Measurements from ENCODE around the gene KAT7. TPM values are rescaled to one million over a fixed set of nuclear protein-coding genes. Genes with fewer than 3 reads are reported as not detected.
A peak's percentile ranks its signal among the peaks of the same experiment; 100 is the strongest.

The KAT7 gene
- total and polyA plus RNA-seq, 2 of the 8 experiments (the other 6 are each of a cell fraction or from before 2014, with no cell fraction given): 90.9 to 139 TPM

DNA sequence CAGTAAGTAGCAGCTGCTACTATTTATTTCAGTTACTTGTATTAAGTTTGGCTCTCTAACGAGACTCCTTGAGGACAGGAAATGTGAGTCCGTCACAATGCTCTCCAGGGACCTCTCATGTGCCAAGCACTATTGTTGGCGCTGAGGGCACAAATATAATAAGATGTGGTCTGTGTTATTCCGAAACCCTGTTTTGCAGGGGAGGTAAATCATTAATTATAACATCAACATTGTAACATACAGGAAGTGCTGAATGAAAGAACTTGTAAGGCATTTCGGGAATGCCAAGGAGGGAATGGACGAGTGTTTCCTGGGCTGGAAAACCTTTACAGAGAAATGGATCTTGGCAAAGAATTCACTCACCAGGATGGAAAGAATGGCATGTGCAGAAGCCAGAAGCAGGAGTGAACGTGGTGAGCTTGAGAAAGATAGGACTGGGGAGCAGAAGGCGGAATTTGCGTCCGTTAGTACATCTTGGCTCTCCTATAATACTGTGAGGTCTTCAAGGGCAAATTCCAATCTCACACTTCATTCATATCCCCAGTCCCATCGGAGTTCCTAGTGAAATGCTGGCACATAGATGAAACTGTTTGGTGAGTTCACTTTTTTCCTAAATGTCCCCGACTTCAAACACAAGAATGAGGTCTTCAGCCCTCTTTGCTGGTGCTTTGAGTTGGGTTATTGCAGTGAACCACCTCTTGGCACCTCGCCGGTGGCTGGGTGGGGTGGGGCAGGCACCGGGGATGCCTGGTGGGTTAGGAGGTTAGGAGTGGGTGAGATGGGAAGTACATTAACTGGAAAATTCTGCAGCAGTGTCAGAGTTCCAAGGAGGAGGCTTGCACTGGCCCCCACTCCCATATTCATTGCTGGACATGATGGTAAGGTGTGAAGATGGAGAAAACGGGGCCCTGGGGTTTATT, 47.9 kb downstream of the KAT7 start:
- H3K4ac ChIP-seq (replicated peaks; ENCODE audit: insufficient read length, low read depth, low read length): no peak overlapping the region
- H2BK15ac ChIP-seq (ENCODE audit: low read length): no peak overlapping the region
- no peak overlapping the region for H3K14ac ChIP-seq (ENCODE audit: insufficient read length)
- no peaks in the 10 kb centered on the region for H3K27me3 ChIP-seq (replicated peaks in 1 of 4; ENCODE audit: control insufficient read depth in 3 of 4, extremely low read depth in 1 of 4, insufficient read depth in 3 of 4, low read length in 3 of 4)
- no peak overlapping the region for H2AK5ac ChIP-seq (ENCODE audit: low read depth, low read length)
- H4K5ac ChIP-seq (ENCODE audit: insufficient read length, low read depth, low read length): no peak overlapping the region
- DNase-seq (ENCODE audit: low read depth in 1 of 2, low spot score in 2 of 2): no peak
- no peak overlapping the region for H2BK20ac ChIP-seq (ENCODE audit: low read length)
- no peak overlapping the region for H3K18ac ChIP-seq (ENCODE audit: extremely low read depth, low read length)
- no peak overlapping the region for H2AFZ ChIP-seq (ENCODE audit: low read length)
- H3K27ac ChIP-seq (ENCODE audit: low read depth, low read length): no peak overlapping the region
- WGBS, 2 experiments (ENCODE audit: extremely low coverage in 1 of 2, insufficient coverage in 1 of 2, insufficient read length in 1 of 2, insufficient replicate concordance in 2 of 2, low coverage in 1 of 2, low lambda C conversion rate in 2 of 2, missing lambda C conversion rate in 1 of 2): 94% methylated on average over 16 of the region's 16 CpGs; no CpG with 5 or more reads in 1 of the 2 experiments
- peaks cover 0 to 19% (median 15%) of the 10 kb centered on the region in 4 experiments; a peak in 6 of 8 replicates for H3K36me3 ChIP-seq (ENCODE audit: control insufficient read depth in 2 of 4, insufficient read depth in 4 of 4, low read length in 3 of 4)
- no peaks in the 10 kb centered on the region for H3K4me1 ChIP-seq (replicated peaks in 1 of 4; ENCODE audit: control insufficient read depth in 3 of 4, insufficient read depth in 4 of 4, low read length in 3 of 4)
- no peaks in the 10 kb centered on the region for H3K79me1 ChIP-seq (ENCODE audit: low read depth, low read length)
- no peaks in the 10 kb centered on the region for H3K9me3 ChIP-seq (ENCODE audit: insufficient read depth in 2 of 2, low read depth in 1 of 2, low read length in 1 of 2)
- H3K56ac ChIP-seq (replicated peaks; ENCODE audit: insufficient read length, low read depth, low read length): no peak overlapping the region
- peak overlapping the region; percentile 36; the same call in 1 of the 2 replicates for H2BK5ac ChIP-seq (ENCODE audit: low read depth, low read length)
- no peak overlapping the region for H2BK120ac ChIP-seq (replicated peaks; ENCODE audit: low read depth, low read length)
- FAIRE-seq: no peak
- no peak overlapping the region for H3K4me3 ChIP-seq (ENCODE audit: extremely low read depth in 1 of 4, insufficient read depth in 2 of 4, low read depth in 3 of 4, low read length in 4 of 4)
- H4K91ac ChIP-seq (replicated peaks; ENCODE audit: insufficient read length, low read length): no peak overlapping the region
- no peaks in the 10 kb centered on the region for H3K79me2 ChIP-seq (ENCODE audit: control insufficient read depth in 1 of 2, insufficient read depth in 2 of 2, low read length in 2 of 2)
- no peaks in the 10 kb centered on the region for H3K23me2 ChIP-seq (ENCODE audit: low read depth, low read length)
- POLR2A ChIA-PET (ENCODE audit: partially characterized antibody): interaction anchor here (0.6 to 2.2 kb wide), 6 partner anchors 8 to 136 kb away, joined by 3 to 6 read pairs (median 4); partner anchors contain the start of gene SLC35B1
- TF ChIP-seq SIRT6 (IDR thresholded peaks at IDR 0.05; ENCODE audit: low read length) (no peak), SIN3A (conservative IDR thresholded peaks at IDR 0.05 in 1 of 2, IDR thresholded peaks at IDR 0.05 in 1 of 2; ENCODE audit: low read depth in 1 of 2, low read length in 2 of 2) (no peak), HDAC2 (IDR thresholded peaks at IDR 0.05; ENCODE audit: borderline replicate concordance in 1 of 2, low read depth in 2 of 2, low read length in 2 of 2) (no peak), RXRA (IDR thresholded peaks at IDR 0.05; ENCODE audit: insufficient read depth, low read depth, low read length) (no peak), CREB1 (IDR thresholded peaks at IDR 0.05) (no peak), ASH2L (IDR thresholded peaks at IDR 0.05; ENCODE audit: low read length) (no peak)
- TF ChIP-seq, protein P1, sequence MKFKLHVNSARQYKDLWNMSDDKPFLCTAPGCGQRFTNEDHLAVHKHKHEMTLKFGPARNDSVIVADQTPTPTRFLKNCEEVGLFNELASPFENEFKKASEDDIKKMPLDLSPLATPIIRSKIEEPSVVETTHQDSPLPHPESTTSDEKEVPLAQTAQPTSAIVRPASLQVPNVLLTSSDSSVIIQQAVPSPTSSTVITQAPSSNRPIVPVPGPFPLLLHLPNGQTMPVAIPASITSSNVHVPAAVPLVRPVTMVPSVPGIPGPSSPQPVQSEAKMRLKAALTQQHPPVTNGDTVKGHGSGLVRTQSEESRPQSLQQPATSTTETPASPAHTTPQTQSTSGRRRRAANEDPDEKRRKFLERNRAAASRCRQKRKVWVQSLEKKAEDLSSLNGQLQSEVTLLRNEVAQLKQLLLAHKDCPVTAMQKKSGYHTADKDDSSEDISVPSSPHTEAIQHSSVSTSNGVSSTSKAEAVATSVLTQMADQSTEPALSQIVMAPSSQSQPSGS (IDR thresholded peaks at IDR 0.05; ENCODE audit: low read length): no peak
- peaks cover 2 to 4% of the 10 kb centered on the region in 2 experiments for H4K20me1 ChIP-seq (replicated peaks in 1 of 2; ENCODE audit: control insufficient read depth in 1 of 2, insufficient read depth in 2 of 2, low read length in 2 of 2)
- H2BK12ac ChIP-seq (ENCODE audit: low read depth, low read length): no peak overlapping the region
- H3K9ac ChIP-seq (replicated peaks in 1 of 4; ENCODE audit: extremely low read depth in 1 of 4, low read depth in 3 of 4, low read length in 3 of 4): no peak overlapping the region
- H3K23ac ChIP-seq (ENCODE audit: insufficient read length): no peak overlapping the region
- H4K8ac ChIP-seq (ENCODE audit: extremely low read depth, insufficient read depth, low read length): no peak overlapping the region
- H3K4me2 ChIP-seq (ENCODE audit: insufficient read depth in 1 of 2, low read depth in 2 of 2, low read length in 2 of 2): no peak overlapping the region
- CTCF ChIA-PET (ENCODE audit: partially characterized antibody): interaction anchor here (0.6 kb wide), 2 partner anchors 118 to 264 kb away, joined by 3 read pairs; no protein-coding TSS in a partner anchor

Data from H1 (cell line).